HS-5 (cell line): Measurements from ENCODE around the gene CNTNAP2.
"Not testable (repeated sequence)": the region's sequence is repeated elsewhere in the genome, so short reads cannot be mapped to it uniquely, and the experiment has no call there.

Experiments
- DNase-seq: peaks from one replicate; pipeline ENCODE4 v3.0.0-alpha.2; 2012; ENCODE audit warnings: low read depth

Gene CNTNAP2

GRCh38 chr7:147023440-147023839 is 906.8 kb downstream of the CNTNAP2 start:
- no peak for DNase-seq

DNA sequence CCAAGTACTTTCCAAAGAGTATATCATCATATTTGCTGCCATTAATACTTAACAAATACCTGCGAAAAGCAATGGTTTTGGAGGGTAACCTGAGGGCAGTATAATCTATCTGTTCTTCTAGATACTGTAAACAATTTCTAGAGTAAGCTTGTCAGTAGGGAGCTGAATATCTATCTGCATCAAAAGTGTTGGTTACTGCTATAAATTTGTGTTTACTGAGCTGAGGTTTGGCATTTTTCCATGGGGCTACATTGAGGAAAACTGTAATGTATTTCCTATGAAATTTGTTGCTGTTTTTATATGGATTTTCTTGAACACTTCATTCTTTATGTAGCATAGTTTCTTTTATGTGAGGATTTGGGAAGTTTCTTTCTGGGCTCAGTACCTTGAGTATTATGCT is 913.4 kb downstream of the CNTNAP2 start:
- no peak for DNase-seq

GRCh38 chr7:147033641-147034040 is 917.0 kb downstream of the CNTNAP2 start:
- DNase-seq = no peak

GRCh38 chr7:147041438-147041837 is 924.8 kb downstream of the CNTNAP2 start:
- no peak for DNase-seq

- no peak for DNase-seq
Measured at GRCh38 chr7:147044941-147045340, 928.3 kb downstream of the CNTNAP2 start.

GRCh38 chr7:147047696-147048095 is 931.1 kb downstream of the CNTNAP2 start:
- DNase-seq = no peak

- no peak for DNase-seq
Measured at GRCh38 chr7:147048864-147049263, 932.3 kb downstream of the CNTNAP2 start.

GRCh38 chr7:147052818-147053217 is 936.2 kb downstream of the CNTNAP2 start:
- DNase-seq = no peak

GRCh38 chr7:147053746-147054145 is 937.1 kb downstream of the CNTNAP2 start:
- DNase-seq = no peak

DNA sequence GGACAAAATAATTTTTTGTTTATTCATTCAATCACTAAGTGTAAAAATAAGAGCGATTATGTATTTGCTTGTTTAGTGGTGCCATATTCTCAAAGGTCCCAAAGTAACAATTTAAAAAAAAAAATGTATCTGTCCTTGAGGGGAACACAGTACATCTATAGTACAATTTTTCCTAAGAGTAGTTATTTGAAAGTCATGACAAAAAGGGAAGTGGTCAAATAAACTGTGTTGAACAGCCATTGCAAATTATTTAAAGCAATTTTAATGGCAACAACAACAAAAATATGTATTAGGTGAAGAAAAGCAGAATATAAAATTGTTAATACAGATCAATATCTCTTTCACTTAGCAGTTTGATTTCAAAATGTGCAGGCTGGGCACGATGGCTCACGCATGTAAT is 943.5 kb downstream of the CNTNAP2 start:
- DNase-seq = no peak

GRCh38 chr7:147062897-147063296 is 946.3 kb downstream of the CNTNAP2 start:
- no peak for DNase-seq

DNA sequence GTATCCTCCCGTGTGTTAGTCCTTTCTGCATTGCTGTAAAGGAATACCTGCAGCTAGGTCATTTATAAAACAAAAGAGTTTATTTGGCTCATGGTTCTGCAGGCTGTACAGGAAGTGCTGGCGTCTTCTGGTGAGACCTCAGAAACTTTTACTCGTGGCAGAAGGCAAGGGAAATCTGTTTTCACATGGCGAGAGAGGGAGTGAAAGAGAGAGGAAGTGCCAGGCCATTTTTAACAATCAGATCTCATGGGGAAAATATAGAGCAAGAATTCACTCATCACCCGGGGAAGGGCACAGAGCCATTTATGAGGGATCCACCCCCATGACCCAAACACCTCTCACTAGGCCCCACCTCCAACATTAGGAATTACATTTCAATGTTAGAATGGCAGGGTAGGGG is 952.2 kb downstream of the CNTNAP2 start:
- DNase-seq = no peak

DNA sequence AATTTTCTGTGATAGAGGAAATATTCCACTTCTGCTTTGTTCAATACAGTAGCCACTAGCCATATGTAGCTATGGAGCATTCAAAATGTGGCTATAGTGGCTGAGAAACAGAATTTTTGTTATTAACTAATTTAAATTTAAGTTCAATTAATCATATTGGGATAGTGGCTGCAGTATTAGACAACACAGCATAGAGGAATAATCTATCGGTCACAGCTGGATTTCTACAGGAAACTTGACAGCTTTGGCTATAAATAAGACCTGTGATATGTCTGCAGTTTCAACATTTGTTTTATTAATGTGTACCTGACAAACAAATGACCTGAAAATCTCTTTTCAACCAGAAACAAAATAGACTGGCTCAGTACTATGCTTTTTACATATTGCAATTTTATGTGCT is 953.2 kb downstream of the CNTNAP2 start:
- no peak for DNase-seq

- DNase-seq = no peak
Measured at GRCh38 chr7:147070886-147071285, 954.3 kb downstream of the CNTNAP2 start.

GRCh38 chr7:147071536-147071935 is 954.9 kb downstream of the CNTNAP2 start:
- DNase-seq = no peak

DNA sequence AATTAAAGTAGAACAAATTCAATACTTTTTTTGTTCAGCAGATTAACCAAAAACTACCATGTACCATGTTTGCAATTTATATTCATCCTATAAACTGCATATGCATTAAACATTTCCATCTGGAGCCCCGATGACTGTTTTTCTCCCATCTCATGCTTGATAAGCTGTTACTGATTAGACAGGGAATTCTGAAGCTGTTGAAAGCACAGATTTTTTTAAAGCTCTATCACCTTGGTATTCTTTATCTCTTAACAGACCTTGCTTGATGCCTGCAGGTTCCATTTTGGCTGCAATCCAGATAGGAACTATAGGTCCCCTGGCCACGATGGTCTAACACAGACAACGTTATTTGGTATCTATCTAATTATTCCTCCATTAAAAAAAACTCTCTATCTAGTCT is 961.7 kb downstream of the CNTNAP2 start:
- DNase-seq = no peak

DNA sequence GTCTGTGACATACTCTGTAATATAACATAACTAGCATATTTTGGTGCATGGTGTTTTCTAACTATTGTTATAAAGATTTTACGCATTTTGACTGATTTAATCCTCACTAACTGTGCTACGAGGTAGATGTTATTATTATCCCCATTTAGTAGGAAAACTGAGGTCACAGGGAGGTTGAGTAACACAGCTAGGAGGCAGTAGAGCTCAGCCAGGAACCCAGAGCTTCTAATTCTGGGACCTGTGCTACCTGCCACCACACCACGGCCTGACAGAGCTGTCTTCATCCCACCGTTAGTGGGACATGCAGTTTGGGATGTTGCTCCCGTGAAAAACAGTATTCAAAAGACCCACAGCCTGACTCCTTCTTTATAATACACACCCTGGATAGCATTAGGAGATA is 962.5 kb downstream of the CNTNAP2 start:
- no peak for DNase-seq

DNA sequence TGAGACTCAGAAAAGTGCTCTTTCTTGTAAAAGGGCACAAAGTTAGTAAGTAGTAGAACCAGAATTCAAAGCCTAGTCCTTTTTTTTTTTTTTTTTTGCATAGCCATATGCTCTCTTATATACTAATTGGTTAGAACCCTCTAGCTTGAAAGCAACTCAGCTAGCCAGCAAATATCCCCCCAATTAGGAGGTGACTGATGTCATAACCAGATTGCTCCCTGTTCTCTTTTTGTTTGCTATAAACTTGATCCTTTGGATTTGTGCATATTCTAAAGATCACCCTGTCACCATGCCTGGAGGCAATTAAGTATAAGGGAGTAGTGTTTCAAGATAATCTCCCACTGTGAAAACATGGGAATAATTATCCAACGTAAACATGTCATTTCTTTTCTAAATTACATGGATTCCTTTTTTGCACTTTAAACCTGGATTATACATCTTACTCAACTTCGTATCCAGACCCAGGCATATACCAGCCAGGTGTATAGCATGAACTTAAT is 963.4 kb downstream of the CNTNAP2 start:
- no peak for DNase-seq

DNA sequence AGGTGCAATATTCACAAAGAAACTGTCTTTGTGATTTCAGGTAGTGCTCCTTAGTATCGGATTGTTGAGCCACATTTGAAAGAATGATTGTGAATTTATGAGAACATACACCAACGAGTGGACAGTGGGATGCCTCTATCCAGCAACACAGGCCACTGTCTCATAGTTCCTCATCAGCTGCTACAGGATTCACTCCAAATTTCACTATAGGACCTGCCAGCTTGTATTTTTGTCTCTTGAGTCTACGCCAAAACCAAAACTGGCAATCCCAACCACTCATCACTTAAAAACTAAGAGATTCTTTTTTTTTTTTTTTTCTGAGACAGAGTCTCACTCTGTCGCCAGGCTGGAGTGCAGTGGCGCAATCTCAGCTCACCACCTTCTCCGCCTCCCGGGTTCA is 964.5 kb downstream of the CNTNAP2 start:
- no peak for DNase-seq

DNA sequence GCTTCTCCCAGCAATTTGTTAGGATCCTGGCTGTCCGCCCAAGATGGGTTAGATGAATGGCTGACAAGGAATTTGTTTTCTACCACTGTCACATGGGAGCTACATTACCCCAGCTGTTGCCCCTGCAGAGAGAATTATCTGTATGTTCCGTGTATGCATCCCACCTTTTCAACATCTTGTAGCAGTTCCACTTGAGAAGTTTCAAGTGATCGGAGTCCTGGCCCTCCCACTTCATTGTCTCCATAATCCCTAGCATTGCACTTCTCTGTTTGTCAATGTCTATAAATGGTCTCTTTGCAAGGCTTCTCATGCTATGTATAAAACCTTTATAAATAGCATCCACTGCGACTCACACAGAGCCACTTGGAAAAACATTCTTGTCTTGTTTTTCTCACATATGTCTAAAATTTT is 972.5 kb downstream of the CNTNAP2 start:
- no peak for DNase-seq

GRCh38 chr7:147089608-147090007 is 973.0 kb downstream of the CNTNAP2 start:
- DNase-seq = no peak

DNA sequence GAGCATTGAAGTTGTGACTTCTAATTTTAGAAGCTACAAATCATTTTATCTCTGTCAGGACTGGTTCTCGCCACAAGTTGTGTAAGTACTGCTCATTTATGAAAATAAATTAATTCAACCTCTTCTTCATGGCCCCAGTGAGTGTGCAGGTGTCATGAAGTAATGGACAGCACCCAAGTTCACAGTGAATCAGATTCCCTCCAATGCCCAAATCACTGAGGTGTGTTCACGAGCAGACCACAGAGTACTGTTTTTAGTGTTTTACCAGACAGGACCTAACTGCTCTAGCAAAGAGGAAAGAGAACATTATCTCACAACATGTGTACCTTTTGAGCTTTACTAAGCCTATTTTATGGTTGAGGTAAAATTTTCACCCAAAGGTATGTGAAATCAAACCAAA is 980.0 kb downstream of the CNTNAP2 start:
- DNase-seq = no peak

GRCh38 chr7:147103224-147103623 is 986.6 kb downstream of the CNTNAP2 start:
- no peak for DNase-seq

DNA sequence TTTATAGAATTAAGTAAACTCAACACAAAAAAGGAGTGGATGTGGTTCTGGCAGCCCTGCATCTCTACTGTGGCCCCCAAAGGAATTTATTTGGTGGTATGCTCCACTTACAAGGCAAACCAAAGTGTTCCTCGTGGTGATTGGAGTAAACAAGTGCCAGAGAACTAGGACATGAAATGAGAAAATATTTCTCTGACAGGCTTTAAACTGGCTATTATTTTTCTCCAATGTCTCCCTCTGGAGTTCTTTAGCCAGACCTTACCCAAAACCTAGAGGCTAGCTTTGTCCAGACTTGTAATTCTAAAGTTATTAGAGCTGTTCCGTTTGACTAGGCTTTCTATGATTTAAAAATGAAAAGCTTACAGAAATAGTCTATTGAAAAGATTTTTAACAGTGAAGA is 990.1 kb downstream of the CNTNAP2 start:
- DNase-seq = no peak

- not testable (repeated sequence) for DNase-seq
Measured at GRCh38 chr7:147114525-147114924, 997.9 kb downstream of the CNTNAP2 start.
